Measurements from ENCODE around the gene LYZL6. TPM values are rescaled to one million over a fixed set of nuclear protein-coding genes. Genes with fewer than 3 reads are reported as not detected.
"Not testable (repeated sequence)": the region's sequence is repeated elsewhere in the genome, so short reads cannot be mapped to it uniquely, and the experiment has no call there.

LYZL6 gene
- total and polyA plus RNA-seq, 4 experiments from 2014 or later = not detected

GRCh38 chr17:35947156-35947585, 3.7 kb upstream of the LYZL6 start:
- DNase-seq = peak in 4 of 5 donors; percentile 17 to 32 (median 28)
- POLR2A ChIA-PET (ENCODE audit: partially characterized antibody) = interaction anchor here (1.3 to 1.6 kb wide), 2 partner anchors 47 to 138 kb away, joined by 3 to 4 read pairs; partner anchors contain the start of gene TAF15
- Histone ChIP-seq H3K27ac (ENCODE audit: low read depth, low read length) (no peak overlapping the region), H3K9me3 (ENCODE audit: control insufficient read depth in 1 of 2, low read length in 2 of 2) (no peaks in the 10 kb centered on the region), H3K4me3 (ENCODE audit: low read length in 2 of 2) (no peak overlapping the region), H3K36me3 (ENCODE audit: insufficient read depth, low read length) (no peaks in the 10 kb centered on the region), H3K27me3 (ENCODE audit: insufficient read depth, low read length) (no peaks in the 10 kb centered on the region), H3K4me1 (ENCODE audit: insufficient read depth, low read length) (peaks cover 3% of the 10 kb centered on the region)
- peaks cover 0 to 6% (median 0%) of the 10 kb centered on the region in 4 donors for H3K4me1 Mint-ChIP-seq
- intact Hi-C loops (cut with micrococcal nuclease) = loop anchor here (1.0 kb wide), 1 partner anchor 98 kb away; no protein-coding TSS in a partner anchor
- no peak overlapping the region for H3K27ac Mint-ChIP-seq
- H3K36me3 Mint-ChIP-seq = no peaks in the 10 kb centered on the region
- H3K27me3 Mint-ChIP-seq = no peaks in the 10 kb centered on the region
- H3K4me3 Mint-ChIP-seq = no peak overlapping the region
- CTCF ChIA-PET (ENCODE audit: partially characterized antibody) = interaction anchor here (0.8 to 2.8 kb wide), 6 partner anchors 11 to 202 kb away, joined by 3 to 9 read pairs (median 7); no protein-coding TSS in a partner anchor
- no peaks in the 10 kb centered on the region for H3K9me3 Mint-ChIP-seq

- Histone ChIP-seq H3K4me1 (ENCODE audit: insufficient read depth, low read length) (peaks cover 3% of the 10 kb centered on the region), H3K9me3 (ENCODE audit: control insufficient read depth in 1 of 2, low read length in 2 of 2) (no peaks in the 10 kb centered on the region), H3K27ac (ENCODE audit: low read depth, low read length) (no peak overlapping the region), H3K4me3 (ENCODE audit: low read length in 2 of 2) (no peak overlapping the region), H3K27me3 (ENCODE audit: insufficient read depth, low read length) (no peaks in the 10 kb centered on the region), H3K36me3 (ENCODE audit: insufficient read depth, low read length) (no peaks in the 10 kb centered on the region)
- Mint-ChIP-seq H3K4me1 (peaks cover 0 to 6% (median 0%) of the 10 kb centered on the region in 4 donors), H3K36me3 (no peaks in the 10 kb centered on the region), H3K4me3 (no peak overlapping the region), H3K27me3 (no peaks in the 10 kb centered on the region), H3K9me3 (no peaks in the 10 kb centered on the region), H3K27ac (no peak overlapping the region)
- intact Hi-C loops (cut with micrococcal nuclease) = no loop called here
- DNase-seq = no peak
- POLR2A ChIA-PET (ENCODE audit: partially characterized antibody) = interaction anchor here (1.1 kb wide), 1 partner anchor 54 kb away, joined by 3 read pairs; no protein-coding TSS in a partner anchor
- CTCF ChIA-PET (ENCODE audit: partially characterized antibody) = no interaction called here
Measured at GRCh38 chr17:35944151-35944550, 638 bp upstream of the LYZL6 start.

GRCh38 chr17:35942588-35943186, 826 bp downstream of the LYZL6 start:
- Mint-ChIP-seq H3K27ac (peak overlapping the region in 2 of 7 donors; percentile 53 to 55), H3K36me3 (no peaks in the 10 kb centered on the region)
- POLR2A ChIA-PET (ENCODE audit: partially characterized antibody) = interaction anchor here (0.9 to 1.3 kb wide), 2 partner anchors 12 to 94 kb away, joined by 3 read pairs; partner anchors contain the start of gene RDM1

GRCh38 chr17:35938492-35938891, 5.0 kb downstream of the LYZL6 start:
- CTCF ChIA-PET (ENCODE audit: partially characterized antibody); H3K4me3 ChIP-seq (ENCODE audit: low read length in 2 of 2); H3K27me3 Mint-ChIP-seq; DNase-seq; H3K36me3 Mint-ChIP-seq; POLR2A ChIA-PET (ENCODE audit: partially characterized antibody); H3K9me3 Mint-ChIP-seq; H3K27ac ChIP-seq (ENCODE audit: low read depth, low read length); H3K4me1 ChIP-seq (ENCODE audit: insufficient read depth, low read length); intact Hi-C loops (cut with micrococcal nuclease); H3K4me3 Mint-ChIP-seq; H3K9me3 ChIP-seq (ENCODE audit: control insufficient read depth in 1 of 2, low read length in 2 of 2); H3K36me3 ChIP-seq (ENCODE audit: insufficient read depth, low read length); H3K27me3 ChIP-seq (ENCODE audit: insufficient read depth, low read length); H3K27ac Mint-ChIP-seq; H3K4me1 Mint-ChIP-seq: not testable (repeated sequence)

More at GRCh38 chr17:35942588-35943186, 826 bp downstream of the LYZL6 start:
- H3K27ac ChIP-seq (ENCODE audit: low read depth, low read length) = no peak overlapping the region
- intact Hi-C loops (cut with micrococcal nuclease) = no loop called here
- CTCF ChIA-PET (ENCODE audit: partially characterized antibody) = interaction anchor here (0.6 to 1.2 kb wide), 3 partner anchors 27 to 94 kb away, joined by 3 to 4 read pairs (median 3); no protein-coding TSS in a partner anchor
- DNase-seq = no peak
- Mint-ChIP-seq H3K4me3 (no peak overlapping the region), H3K9me3 (peaks cover 0 to 2% (median 0%) of the 10 kb centered on the region in 8 donors), H3K27me3 (no peaks in the 10 kb centered on the region), H3K4me1 (peaks cover 0 to 6% (median under 1%) of the 10 kb centered on the region in 4 donors)
- no peaks in the 10 kb centered on the region for H3K36me3 ChIP-seq (ENCODE audit: insufficient read depth, low read length)
- H3K9me3 ChIP-seq (ENCODE audit: control insufficient read depth in 1 of 2, low read length in 2 of 2) = no peaks in the 10 kb centered on the region
- H3K27me3 ChIP-seq (ENCODE audit: insufficient read depth, low read length) = no peaks in the 10 kb centered on the region
- H3K4me3 ChIP-seq (ENCODE audit: low read length in 2 of 2) = no peak overlapping the region
- H3K4me1 ChIP-seq (ENCODE audit: insufficient read depth, low read length) = peaks cover 3% of the 10 kb centered on the region

- POLR2A ChIA-PET (ENCODE audit: partially characterized antibody) = no interaction called here
- no peak overlapping the region for H3K4me3 Mint-ChIP-seq
- no peak overlapping the region for H3K27ac Mint-ChIP-seq
- Histone ChIP-seq H3K4me1 (ENCODE audit: insufficient read depth, low read length) (no peaks in the 10 kb centered on the region), H3K27me3 (ENCODE audit: insufficient read depth, low read length) (no peaks in the 10 kb centered on the region), H3K4me3 (ENCODE audit: low read length in 2 of 2) (no peak overlapping the region), H3K27ac (ENCODE audit: low read depth, low read length) (no peak overlapping the region), H3K36me3 (ENCODE audit: insufficient read depth, low read length) (no peaks in the 10 kb centered on the region), H3K9me3 (ENCODE audit: control insufficient read depth in 1 of 2, low read length in 2 of 2) (no peaks in the 10 kb centered on the region)
- H3K36me3 Mint-ChIP-seq = no peaks in the 10 kb centered on the region
- no peaks in the 10 kb centered on the region for H3K27me3 Mint-ChIP-seq
- H3K9me3 Mint-ChIP-seq = peaks cover 0 to 2% (median 0%) of the 10 kb centered on the region in 8 donors
- CTCF ChIA-PET (ENCODE audit: partially characterized antibody) = no interaction called here
- intact Hi-C loops (cut with micrococcal nuclease) = no loop called here
- no peak for DNase-seq
- peaks cover 0 to 1% (median 0%) of the 10 kb centered on the region in 4 donors for H3K4me1 Mint-ChIP-seq
Measured at GRCh38 chr17:35936063-35936462, 7.5 kb downstream of the LYZL6 start.

- H3K27me3 Mint-ChIP-seq = no peaks in the 10 kb centered on the region
- H3K27me3 ChIP-seq (ENCODE audit: insufficient read depth, low read length) = no peaks in the 10 kb centered on the region
- no peak overlapping the region for H3K4me3 ChIP-seq (ENCODE audit: low read length in 2 of 2)
- no peak overlapping the region for H3K4me3 Mint-ChIP-seq
- DNase-seq = no peak
- peaks cover 5 to 13% (median 11%) of the 10 kb centered on the region in 4 donors for H3K4me1 Mint-ChIP-seq
- peaks cover 11% of the 10 kb centered on the region for H3K4me1 ChIP-seq (ENCODE audit: insufficient read depth, low read length)
- H3K9me3 Mint-ChIP-seq = peaks cover 0 to 2% (median 0%) of the 10 kb centered on the region in 8 donors
- intact Hi-C loops (cut with micrococcal nuclease) = no loop called here
- H3K36me3 ChIP-seq (ENCODE audit: insufficient read depth, low read length) = no peaks in the 10 kb centered on the region
- no peaks in the 10 kb centered on the region for H3K9me3 ChIP-seq (ENCODE audit: control insufficient read depth in 1 of 2, low read length in 2 of 2)
- no peaks in the 10 kb centered on the region for H3K36me3 Mint-ChIP-seq
- H3K27ac ChIP-seq (ENCODE audit: low read depth, low read length) = no peak overlapping the region
- ChIA-PET POLR2A (ENCODE audit: partially characterized antibody) (no interaction called here), CTCF (ENCODE audit: partially characterized antibody) (no interaction called here)
- no peak overlapping the region for H3K27ac Mint-ChIP-seq
Measured at GRCh38 chr17:35934760-35935159, 8.8 kb downstream of the LYZL6 start.

GRCh38 chr17:35932586-35932985, 10.9 kb downstream of the LYZL6 start:
- Histone ChIP-seq H3K27ac (ENCODE audit: low read depth, low read length) (no peak overlapping the region), H3K4me3 (ENCODE audit: low read length in 2 of 2) (no peak overlapping the region), H3K36me3 (ENCODE audit: insufficient read depth, low read length) (no peaks in the 10 kb centered on the region), H3K9me3 (ENCODE audit: control insufficient read depth in 1 of 2, low read length in 2 of 2) (no peaks in the 10 kb centered on the region), H3K27me3 (ENCODE audit: insufficient read depth, low read length) (no peaks in the 10 kb centered on the region), H3K4me1 (ENCODE audit: insufficient read depth, low read length) (peaks cover 13% of the 10 kb centered on the region)
- CTCF ChIA-PET (ENCODE audit: partially characterized antibody) = no interaction called here
- Mint-ChIP-seq H3K4me1 (peaks cover 7 to 20% (median 12%) of the 10 kb centered on the region in 4 donors), H3K9me3 (no peaks in the 10 kb centered on the region), H3K36me3 (no peaks in the 10 kb centered on the region), H3K27ac (no peak overlapping the region), H3K27me3 (no peaks in the 10 kb centered on the region), H3K4me3 (no peak overlapping the region)
- no peak for DNase-seq
- POLR2A ChIA-PET (ENCODE audit: partially characterized antibody) = interaction anchor here (1.1 to 3.6 kb wide), 3 partner anchors 11 to 52 kb away, joined by 3 to 26 read pairs (median 6); partner anchors contain the start of gene CCL5
- intact Hi-C loops (cut with micrococcal nuclease) = no loop called here

Data from CD4-positive, alpha-beta memory T cell (primary cell).